ENCODE measurements around the gene FOXJ1.

- TF ChIP-seq CTCF (IDR thresholded peaks at IDR 0.05; ENCODE audit: insufficient read depth, low read length) (no peak), POLR2AphosphoS5 (IDR thresholded peaks at IDR 0.05; ENCODE audit: low read depth) (no peak), REST (IDR thresholded peaks at IDR 0.05; ENCODE audit: insufficient replicate concordance, low read depth) (no peak), SPI1 (IDR thresholded peaks at IDR 0.05; ENCODE audit: borderline replicate concordance, low read depth) (no peak)
These were observed 52.8 kb downstream of the FOXJ1 start for GRCh38 chr17:76088041-76088867.

All from HL-60 (cell line).